Suprapubic skin (tissue), 4 donors: Measurements from ENCODE around the gene CASP5.

Source experiments
- EP300 ChIP-seq: sonication (generic); formaldehyde crosslinking; IDR thresholded peaks from one replicate; pipeline ENCODE4 v1.6.1; 2017; ENCODE audit warnings: antibody characterized with exemption
- POLR2A ChIP-seq, 2 donors: fragments of 450-650 bp; IDR thresholded peaks; one replicate each; pipeline ENCODE4 v1.6.1; 2017; ENCODE audit warnings: antibody characterized with exemption in 2 of 2, mild to moderate bottlenecking in 2 of 2, moderate library complexity in 2 of 2
- POLR2AphosphoS5 ChIP-seq, 3 donors: sonication (generic); formaldehyde crosslinking; IDR thresholded peaks; one replicate each; pipeline ENCODE4 v1.6.1; 2017; ENCODE audit warnings: antibody characterized with exemption in 3 of 3
- TF ChIP-seq, protein P1 (sequence below), 2 donors: fragments of 200-600 bp in 1 of 2; fragments of 450-650 bp in 1 of 2; sonication (generic) in 1 of 2; IDR thresholded peaks; one replicate each; pipeline ENCODE4 v1.5.1; 2016 to 2019; ENCODE audit warnings: antibody characterized with exemption in 2 of 2, mild to moderate bottlenecking in 1 of 2, moderate library complexity in 1 of 2

- TF ChIP-seq POLR2AphosphoS5 (IDR thresholded peaks at IDR 0.05): no peak
- TF ChIP-seq, protein P1, sequence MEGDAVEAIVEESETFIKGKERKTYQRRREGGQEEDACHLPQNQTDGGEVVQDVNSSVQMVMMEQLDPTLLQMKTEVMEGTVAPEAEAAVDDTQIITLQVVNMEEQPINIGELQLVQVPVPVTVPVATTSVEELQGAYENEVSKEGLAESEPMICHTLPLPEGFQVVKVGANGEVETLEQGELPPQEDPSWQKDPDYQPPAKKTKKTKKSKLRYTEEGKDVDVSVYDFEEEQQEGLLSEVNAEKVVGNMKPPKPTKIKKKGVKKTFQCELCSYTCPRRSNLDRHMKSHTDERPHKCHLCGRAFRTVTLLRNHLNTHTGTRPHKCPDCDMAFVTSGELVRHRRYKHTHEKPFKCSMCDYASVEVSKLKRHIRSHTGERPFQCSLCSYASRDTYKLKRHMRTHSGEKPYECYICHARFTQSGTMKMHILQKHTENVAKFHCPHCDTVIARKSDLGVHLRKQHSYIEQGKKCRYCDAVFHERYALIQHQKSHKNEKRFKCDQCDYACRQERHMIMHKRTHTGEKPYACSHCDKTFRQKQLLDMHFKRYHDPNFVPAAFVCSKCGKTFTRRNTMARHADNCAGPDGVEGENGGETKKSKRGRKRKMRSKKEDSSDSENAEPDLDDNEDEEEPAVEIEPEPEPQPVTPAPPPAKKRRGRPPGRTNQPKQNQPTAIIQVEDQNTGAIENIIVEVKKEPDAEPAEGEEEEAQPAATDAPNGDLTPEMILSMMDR (IDR thresholded peaks at IDR 0.05): no peak
- no peak for TF ChIP-seq POLR2A (IDR thresholded peaks at IDR 0.05)
- TF ChIP-seq EP300: no peak
Observed at GRCh38 chr11:104973616-104974015, 49.4 kb downstream of the CASP5 start.
